ENCODE measurements around the gene NR4A3.
A peak's percentile ranks its signal among the peaks of the same experiment; 100 is the strongest.
"Not testable (repeated sequence)": the region's sequence is repeated elsewhere in the genome, so short reads cannot be mapped to it uniquely, and the experiment has no call there.

The NR4A3 gene

GRCh38 chr9:99821396-99822108 is at the start of gene NR4A3:
TSS of gene NR4A3 (plus strand) at chr9:99821885. CDS start at chr9:99828043, 6,158 bp downstream.
- DNase-seq, result peak; percentile 88

- DNase-seq, result no peak
These were observed 48.1 kb upstream of the NR4A3 start for GRCh38 chr9:99773468-99774138.

- DNase-seq, result no peak
These were observed 43.4 kb upstream of the NR4A3 start for GRCh38 chr9:99778308-99778707.

DNA sequence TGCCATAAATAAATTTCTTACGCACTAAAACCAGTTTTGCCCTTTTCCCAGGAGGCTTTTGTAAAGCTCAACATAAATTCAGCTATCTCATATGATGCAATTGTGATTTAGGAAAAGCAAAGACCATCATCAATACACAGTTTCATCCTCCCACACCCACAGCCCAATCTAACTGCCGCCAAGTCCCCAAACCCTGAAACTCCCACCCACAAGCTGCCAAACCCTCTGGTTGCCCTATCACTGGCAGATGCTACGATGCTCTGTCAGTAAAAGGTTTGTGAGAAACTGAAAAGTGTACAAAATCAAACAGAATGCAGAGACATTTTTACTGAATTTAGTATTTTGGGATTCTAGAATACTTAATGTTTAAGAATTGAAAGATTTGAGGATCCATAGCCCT is 42.8 kb upstream of the NR4A3 start:
- no peak for DNase-seq

- no peak for DNase-seq
These were observed 42.4 kb upstream of the NR4A3 start for GRCh38 chr9:99779277-99779676.

- not testable (repeated sequence) for DNase-seq
These were observed 39.3 kb upstream of the NR4A3 start for GRCh38 chr9:99782349-99782748.

- no peak for DNase-seq
These were observed 38.5 kb upstream of the NR4A3 start for GRCh38 chr9:99782962-99783718.

DNA sequence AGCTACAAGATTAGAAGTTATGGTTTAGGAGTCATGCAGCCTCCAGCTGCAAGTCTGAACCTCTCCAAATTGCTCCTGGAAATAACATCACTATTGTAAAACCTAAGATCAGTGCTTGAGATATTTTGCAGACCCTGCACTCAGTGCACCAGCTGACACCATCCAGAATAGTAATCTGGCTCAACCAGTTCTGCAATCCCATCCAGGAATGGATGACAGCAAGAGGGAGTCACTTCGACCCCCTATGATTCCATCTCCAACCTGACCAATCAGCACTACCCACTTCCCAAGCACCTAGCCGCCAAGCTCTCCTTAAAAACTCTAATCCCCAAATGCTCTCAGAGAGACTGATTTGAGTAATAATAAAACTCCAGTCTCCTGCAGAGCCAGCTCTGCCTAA is 37.9 kb upstream of the NR4A3 start:
- no peak for DNase-seq

DNA sequence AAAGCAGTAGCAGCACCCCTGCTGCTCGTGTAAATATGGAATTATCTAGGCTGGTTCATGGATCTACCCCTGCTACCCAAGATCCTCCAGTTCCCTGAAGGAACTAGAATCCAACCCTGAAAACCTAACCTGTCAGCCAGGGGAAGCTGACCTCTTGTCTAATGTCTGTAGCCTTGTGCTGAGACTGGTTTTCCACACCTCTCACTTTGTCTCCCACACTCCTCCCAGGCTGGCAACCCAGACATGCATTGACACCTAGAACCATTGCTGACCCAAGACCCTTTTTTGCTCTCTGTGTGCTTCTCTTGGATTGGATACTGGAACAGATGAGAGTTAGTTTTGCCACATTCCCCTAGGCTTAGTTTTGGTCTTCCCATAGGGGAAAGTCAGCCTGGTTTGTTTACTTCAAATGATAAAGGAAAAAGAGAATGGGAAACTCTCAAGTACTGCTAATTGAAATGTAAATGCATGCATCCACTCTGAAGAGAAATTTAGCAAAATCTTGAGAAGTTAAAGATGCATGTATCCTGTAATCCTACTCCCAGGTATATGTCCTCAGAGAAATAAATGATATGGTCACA is 36.6 kb upstream of the NR4A3 start:
- DNase-seq, result no peak

GRCh38 chr9:99787556-99787955 is 34.1 kb upstream of the NR4A3 start:
- DNase-seq, result no peak

- DNase-seq, result no peak
These were observed 28.2 kb upstream of the NR4A3 start for GRCh38 chr9:99793528-99793927.

DNA sequence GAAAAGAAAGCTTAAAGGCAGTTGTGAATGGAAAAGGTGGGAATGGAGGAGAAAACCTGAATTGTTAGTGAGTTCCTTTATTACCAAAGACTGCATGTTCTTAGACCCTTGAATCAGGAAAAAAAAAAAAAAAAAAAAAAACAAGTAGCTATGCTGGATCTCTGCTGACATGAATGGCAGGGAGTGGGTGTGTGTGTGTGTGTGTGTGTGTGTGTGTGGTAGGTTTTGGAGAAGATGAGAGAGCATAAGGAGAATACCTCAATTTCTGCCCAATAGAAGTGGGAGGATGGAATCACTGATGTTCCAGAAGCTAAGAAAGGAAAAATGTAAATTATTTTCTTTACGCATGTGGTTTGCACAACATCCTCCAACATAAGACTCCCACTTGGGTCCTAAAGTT is 25.5 kb upstream of the NR4A3 start:
- DNase-seq, result no peak

GRCh38 chr9:99801775-99802174 is 19.9 kb upstream of the NR4A3 start:
- DNase-seq, result no peak

DNA sequence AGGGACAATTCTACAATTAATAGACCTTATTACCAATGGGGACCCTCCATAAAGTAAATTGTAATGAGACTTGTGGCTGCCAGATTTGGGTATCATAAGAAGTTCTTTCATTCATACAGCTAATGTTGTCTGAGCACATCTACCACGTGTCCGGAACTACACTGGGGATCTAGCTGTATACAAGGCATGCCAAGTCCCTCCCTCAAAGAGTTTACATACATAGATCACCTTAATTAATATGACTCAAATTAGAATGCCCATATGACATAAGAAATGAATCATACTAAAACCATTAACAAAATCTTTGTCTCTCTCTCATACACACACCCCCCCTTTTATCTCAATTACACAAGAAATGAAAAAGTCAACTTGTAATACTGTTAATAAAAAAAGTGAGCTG is 18.0 kb upstream of the NR4A3 start:
- DNase-seq, result no peak

DNA sequence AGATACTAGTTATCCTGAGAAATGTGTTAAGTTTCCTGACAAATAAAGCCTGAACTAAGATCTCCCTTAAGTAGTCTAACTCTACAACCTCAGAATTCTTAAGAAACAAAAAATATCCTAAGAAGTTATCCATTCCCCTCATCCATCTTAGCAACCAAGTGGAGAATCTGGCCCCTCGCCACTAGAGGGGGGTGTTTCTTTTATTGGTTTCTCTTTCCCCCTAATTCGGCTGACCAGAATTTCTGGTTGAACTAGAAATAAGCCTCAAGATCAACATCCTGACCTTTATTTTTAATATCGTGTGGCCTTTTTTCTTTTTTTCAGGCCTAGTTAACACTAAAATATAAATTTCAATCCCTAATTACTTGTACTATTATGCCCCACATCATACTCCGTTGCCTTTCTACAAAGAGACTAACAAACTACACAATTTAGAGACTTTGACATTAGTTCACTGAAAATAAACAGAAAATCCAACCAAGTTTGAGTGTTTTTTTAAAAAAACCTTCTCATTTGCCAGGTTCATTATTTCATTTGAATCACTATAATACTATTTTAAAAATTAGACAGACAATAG is 14.3 kb upstream of the NR4A3 start:
- DNase-seq, result no peak

- DNase-seq, result no peak
These were observed 13.7 kb upstream of the NR4A3 start for GRCh38 chr9:99807956-99808355.

- no peak for DNase-seq
These were observed 13.2 kb upstream of the NR4A3 start for GRCh38 chr9:99808454-99808853.

DNA sequence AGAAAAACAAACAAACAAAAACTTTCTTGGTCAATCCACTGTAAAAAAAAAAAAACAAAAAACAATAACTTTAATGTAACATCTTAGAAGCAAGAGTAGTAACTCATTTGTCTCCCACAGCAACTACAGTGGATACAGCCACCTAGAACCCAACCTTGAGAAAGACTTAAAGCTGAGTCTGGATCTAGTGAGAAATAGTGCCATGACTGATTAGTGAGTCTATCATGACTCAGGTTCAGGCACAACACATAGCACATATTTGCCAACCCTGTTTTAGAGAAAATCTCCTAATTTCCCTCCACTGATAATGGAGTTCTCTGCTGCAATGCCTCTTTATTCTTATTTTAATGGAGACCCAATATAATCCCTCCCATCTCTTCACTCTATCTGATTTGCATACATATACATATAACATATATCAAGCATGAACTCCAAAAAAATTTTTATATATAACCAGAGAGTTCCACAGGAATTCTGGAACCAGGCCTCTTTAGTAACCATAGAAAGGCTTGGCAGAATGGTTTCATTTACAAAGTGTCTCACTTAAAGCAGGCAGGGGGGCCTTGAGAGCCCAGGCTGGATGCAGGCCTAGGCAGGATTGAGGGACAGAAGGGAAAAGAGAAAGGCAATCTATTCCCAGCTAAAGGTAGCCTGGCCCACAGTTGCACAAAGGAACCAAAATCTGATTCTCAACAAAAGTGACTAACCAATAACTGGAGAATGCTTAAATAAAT is 11.9 kb upstream of the NR4A3 start:
- no peak for DNase-seq

DNA sequence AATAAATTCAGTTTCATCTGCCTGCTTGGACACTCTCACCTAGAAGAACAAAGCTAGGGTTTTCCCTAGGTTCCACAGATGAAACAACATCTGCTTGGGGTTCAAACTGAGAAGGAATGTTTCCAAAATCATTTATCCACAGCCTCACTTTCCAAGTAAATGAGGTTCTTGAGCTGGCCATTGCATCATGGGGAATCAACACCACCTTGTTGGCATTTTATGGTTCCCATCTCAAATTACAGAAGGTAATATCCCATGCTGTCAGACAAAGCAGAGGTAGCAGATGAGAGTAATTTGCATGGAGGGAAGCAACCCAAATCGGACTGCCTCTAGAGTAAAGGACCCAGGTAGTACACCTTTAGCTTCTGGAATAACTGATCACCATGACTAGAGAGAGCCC is 10.5 kb upstream of the NR4A3 start:
- no peak for DNase-seq

- no peak for DNase-seq
These were observed 9.9 kb upstream of the NR4A3 start for GRCh38 chr9:99811598-99812383.

DNA sequence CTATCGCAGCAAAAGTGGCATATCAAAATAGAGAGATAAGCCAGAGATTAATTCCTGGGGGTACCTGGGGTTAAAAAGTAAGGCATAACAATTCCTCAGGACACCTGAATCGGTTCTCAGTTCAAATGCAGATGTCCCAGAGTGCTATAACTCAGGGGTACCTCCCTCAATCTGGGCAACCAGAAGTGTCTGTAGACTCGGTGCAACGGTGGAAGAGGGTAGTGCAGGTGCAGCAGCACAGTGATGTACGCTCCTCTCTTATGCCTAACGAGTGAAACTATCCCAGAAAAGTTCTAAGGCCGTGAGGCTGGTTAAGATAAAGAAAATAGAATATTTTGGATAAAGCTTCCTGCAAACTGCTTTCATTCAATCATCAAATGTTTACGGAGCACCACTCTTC is 7.9 kb upstream of the NR4A3 start:
- DNase-seq, result no peak

DNA sequence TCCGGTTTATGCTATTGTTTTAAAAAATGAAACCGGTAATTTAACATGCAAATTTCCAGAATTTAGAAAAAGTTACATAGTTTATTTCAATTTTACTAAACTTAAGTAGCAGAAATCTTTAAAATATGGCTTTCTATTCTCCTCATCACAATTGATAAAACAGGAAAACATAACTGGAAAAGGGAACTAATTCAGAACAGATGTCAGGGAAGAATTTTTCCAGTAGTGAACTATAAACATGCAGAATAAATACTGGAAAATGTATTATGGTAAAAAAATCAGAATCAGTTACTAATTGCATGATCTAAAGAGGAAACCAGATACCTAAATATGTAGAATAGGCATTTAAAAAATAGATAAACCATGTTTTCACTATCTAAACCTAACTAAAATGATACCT is 7.3 kb upstream of the NR4A3 start:
- DNase-seq, result no peak

Data from NCI-H1048 (cell line).